Nucleus accumbens (tissue), 56 donors: Measurements from ENCODE around the gene MYOCD.
"Not testable (repeated sequence)": the region's sequence is repeated elsewhere in the genome, so short reads cannot be mapped to it uniquely, and the experiment has no call there.

Experiments used
- DNase-seq, 56 donors: peaks; one replicate each; lab custom pipeline; 2025; lab: John Stamatoyannopoulos, UW

The MYOCD gene

GRCh38 chr17:12665263-12666210 lies at the start of gene MYOCD:
TSS of gene MYOCD (plus strand) at chr17:12665890. CDS start at chr17:12666189, 299 bp downstream.
- DNase-seq = no peak

- DNase-seq = no peak
Observed at GRCh38 chr17:12616161-12616560, 49.5 kb upstream of the MYOCD start.

DNA sequence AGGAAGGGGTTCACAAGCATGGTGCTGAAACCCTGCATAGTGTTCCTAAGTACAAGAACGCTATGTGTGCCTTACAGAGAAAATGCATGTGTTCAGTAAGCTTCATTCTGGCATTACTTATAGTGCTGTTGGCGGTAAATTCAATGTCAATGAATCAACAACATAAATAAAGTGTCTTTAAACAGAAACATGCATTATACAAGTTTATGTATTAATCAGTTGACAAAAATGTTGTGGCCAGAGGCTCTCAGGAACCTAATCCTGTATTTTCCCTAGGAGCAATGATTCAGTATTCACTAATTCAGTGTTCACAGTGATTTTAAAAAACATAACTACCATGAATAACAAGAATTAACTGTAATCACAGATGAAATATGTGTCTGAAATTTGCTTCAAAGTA lies 47.1 kb upstream of the MYOCD start:
- no peak for DNase-seq

DNA sequence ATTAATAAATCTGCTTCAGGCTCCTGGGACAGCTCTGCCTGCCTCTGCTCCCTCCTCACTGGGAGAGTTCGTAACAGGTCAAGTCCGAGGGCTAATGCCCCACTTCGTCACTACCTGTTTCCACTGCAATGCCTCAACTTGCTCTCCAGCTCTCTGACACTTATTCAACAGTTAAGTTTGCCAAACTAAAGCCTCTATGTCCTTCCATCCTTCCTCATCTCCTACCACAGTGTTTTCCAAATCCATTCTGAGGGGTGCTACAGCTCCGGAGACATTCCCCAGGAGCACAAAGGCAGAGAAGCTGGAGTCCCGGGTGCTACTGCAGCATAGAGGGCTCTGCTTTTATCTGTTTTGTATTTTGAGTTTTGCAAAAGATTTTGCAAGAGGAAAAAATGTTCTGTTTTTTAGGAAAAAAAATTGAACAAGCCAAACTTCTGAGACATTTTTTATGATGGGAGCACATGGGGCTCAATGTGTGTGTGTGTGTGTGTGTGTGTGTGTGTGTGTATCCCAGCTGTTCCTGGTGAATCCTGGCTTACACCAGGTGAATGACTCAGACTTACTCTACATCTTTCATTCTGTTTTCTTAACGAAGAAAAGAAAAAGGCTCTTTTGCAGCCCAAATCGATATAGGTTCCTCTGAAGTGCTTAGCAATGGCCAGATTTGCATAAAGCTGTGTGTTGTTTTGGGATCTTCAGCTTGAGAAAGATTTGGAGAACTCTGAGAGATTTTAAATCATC lies 46.1 kb upstream of the MYOCD start:
- no peak for DNase-seq

DNA sequence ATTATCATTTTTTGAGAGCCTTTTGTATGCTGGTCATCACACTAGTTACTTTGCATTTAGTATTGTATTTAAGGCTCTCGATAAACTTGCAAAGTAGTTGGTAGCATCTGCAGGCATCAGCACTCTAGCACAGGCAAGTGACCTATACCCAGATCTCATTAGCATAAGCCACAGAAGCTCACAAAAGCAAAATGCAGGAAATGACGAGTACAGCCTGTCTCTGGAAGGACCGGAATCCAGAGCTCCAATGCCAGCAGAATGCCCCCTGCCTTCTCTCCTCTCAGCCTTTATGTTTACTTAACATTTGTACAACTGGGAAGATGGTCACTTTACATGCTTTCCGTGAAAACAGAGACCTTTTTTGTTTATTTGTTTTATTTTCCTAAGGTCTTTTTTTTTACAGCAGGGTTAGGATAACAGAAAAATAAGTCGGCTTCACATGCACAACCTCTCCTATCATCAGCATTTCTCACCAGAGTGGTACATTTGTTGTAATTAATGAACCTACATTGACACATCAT lies 45.4 kb upstream of the MYOCD start:
- no peak for DNase-seq

DNA sequence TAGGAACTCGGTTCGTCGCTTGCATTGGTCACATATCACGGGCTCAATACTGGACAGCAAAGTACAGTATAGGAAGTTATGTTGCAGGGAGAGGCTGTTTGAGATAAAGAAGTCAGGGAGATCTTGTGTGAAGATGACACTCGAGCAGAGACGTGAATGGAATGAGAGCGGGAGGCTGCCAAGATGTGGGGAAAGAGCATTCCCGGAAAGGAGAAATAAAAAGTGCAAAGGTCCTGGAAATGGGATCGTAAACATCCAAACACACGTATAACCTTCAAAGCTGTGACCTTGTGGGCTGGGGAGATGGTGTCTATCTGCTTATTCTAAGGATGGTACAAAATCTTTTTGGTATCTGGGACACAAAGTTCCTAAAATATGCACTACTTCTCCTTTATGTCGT lies 43.0 kb upstream of the MYOCD start:
- no peak for DNase-seq

GRCh38 chr17:12623220-12623848 lies 42.4 kb upstream of the MYOCD start:
- DNase-seq = no peak

DNA sequence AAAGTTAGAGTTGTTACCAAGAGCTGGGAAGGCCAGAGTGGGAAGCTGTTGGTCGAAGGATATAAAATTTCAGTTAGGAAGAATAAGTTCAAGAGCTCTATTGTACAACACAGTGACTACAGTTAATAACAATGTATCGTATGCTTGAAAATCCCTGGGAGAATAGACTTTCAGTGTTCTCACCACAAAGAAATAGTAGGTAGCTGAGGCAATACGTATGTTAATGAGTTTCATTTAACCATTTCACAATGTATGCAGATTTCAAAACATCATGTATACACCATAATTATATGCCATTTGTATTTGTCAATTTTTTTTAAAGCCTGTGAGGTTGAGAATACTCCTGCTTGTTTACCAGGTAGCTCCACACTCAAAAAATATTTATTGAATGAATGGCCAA lies 41.5 kb upstream of the MYOCD start:
- no peak for DNase-seq

- DNase-seq = no peak
Observed at GRCh38 chr17:12625092-12625491, 40.6 kb upstream of the MYOCD start.

- DNase-seq = no peak
Observed at GRCh38 chr17:12627177-12627629, 38.5 kb upstream of the MYOCD start.

GRCh38 chr17:12627781-12628451 lies 37.8 kb upstream of the MYOCD start:
- DNase-seq = no peak

DNA sequence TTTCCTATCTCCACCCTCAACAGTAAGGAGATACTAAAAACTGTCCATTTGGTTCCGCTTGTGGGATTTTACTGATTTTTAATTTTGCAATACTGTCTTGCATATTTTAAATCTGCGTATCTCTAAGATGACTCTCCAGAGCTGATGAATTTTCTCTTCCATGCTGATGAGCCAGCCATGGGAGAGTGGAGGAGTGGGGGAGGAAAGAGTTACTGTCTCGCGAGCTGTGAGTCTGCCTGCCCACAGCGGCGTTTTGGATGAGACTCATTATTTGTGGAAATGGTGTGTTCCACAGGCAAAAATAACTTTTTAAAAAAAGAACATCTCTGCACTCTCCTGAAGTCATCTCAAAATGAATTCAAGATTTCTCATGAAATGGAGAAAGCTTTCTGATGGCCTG lies 34.6 kb upstream of the MYOCD start:
- DNase-seq = no peak

DNA sequence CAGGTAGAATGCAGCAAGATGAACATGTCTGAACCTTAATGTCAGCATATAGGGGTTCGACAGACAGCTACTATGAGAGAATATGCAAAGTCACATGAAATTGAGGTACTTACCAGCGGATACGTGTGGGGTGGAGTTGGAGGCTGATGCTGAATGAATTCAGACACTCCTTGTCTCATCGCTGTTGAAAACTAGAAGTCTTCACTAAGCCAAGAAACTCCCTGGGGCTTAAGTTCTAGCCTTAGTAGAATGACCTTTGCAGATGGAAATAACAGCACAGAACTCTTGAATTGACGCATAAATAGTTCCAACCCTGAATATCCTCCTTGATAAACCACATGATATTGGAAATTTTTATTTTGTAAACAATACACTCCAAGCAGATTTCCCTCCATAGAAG lies 32.9 kb upstream of the MYOCD start:
- no peak for DNase-seq

DNA sequence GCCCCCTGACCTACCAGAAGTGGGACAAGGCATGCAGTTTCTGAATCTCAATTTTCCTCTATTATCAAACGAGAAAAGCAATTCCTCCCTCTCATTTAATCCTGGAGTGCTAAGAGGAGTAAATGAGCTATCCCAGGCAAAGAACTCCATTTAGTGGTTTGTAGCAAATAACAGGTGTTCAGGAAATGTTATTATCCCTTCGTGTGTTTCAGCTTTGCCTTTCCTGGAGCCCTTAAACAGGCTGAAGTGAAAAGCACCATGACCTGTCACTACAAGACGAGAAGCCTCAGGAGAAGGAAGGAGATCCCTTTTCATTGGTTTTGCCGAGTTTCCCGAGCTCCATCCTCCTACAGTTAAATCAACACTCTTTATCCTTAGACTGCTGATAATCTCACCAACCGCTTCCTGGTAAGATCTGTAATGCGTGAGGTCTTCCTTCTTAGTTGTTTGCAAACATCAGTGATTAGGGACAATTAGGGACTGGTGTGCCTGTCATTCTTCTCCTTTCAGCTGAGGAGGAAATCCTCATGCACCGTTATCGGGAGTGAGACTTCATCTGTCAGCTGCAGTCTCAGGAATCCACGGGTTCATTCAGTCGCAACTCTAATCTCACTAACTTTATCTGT lies 30.8 kb upstream of the MYOCD start:
- DNase-seq = no peak

- DNase-seq = not testable (repeated sequence)
Observed at GRCh38 chr17:12635996-12636395, 29.7 kb upstream of the MYOCD start.

DNA sequence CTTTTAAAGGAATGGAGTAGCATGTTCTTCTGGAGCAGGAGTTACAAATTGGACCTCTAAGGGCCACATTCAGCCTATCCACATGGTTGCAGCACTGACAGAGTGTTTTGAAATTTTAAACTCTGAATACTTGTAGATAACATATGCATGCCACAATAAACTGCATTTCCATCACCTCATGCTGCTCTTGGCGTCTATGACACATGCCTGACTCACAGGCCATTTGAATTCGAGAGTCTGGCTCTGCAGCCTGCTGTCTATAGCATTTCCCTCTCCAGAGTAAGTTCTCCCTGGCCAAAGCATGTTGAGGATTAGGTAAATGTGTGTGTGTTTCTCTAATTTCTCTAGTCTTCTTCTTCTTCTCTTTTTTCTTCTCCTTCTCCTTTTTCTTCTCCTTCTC lies 28.7 kb upstream of the MYOCD start:
- DNase-seq = no peak

GRCh38 chr17:12637745-12638651 lies 27.7 kb upstream of the MYOCD start:
- DNase-seq = no peak

DNA sequence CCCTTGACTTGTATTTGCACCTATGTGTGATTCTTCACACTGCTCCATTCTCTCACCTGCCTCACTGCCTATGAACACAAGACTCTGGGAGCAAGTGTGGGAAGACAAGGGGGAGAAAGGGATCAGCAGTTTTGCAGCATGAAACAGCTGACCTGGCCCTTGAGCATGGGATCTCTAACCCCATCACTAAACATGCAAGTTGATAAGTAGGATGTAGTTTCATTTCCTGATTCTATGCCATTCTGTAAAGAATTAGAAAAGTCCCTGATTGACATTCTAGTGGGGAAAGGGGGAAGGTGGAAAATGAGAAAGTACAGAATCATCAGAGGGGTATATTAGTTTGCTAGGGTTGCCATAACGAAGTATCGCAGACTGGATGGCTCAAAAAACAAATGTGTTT lies 25.3 kb upstream of the MYOCD start:
- no peak for DNase-seq

DNA sequence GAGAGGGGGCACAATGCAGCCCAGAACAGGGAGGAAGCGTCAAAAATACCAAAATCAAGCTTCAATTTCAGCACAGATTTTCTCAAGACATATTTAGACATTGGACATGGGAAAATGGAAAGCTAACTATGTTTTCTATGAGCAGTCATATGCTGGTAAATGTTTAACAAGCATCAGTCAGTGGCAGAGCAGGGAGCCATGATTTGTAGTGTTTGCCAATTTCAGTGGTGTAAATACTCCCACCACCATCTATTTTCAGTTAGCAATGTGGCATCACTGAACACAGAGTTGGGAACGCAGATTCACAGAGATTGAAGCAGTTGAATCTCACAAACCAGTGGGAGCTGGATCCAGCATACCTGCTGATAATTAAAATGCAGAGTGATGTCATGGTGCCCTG lies 24.6 kb upstream of the MYOCD start:
- no peak for DNase-seq
